Measurements from ENCODE around the gene CARD6.
"Not testable (repeated sequence)": the region's sequence is repeated elsewhere in the genome, so short reads cannot be mapped to it uniquely, and the experiment has no call there.

Gene CARD6, protein sequence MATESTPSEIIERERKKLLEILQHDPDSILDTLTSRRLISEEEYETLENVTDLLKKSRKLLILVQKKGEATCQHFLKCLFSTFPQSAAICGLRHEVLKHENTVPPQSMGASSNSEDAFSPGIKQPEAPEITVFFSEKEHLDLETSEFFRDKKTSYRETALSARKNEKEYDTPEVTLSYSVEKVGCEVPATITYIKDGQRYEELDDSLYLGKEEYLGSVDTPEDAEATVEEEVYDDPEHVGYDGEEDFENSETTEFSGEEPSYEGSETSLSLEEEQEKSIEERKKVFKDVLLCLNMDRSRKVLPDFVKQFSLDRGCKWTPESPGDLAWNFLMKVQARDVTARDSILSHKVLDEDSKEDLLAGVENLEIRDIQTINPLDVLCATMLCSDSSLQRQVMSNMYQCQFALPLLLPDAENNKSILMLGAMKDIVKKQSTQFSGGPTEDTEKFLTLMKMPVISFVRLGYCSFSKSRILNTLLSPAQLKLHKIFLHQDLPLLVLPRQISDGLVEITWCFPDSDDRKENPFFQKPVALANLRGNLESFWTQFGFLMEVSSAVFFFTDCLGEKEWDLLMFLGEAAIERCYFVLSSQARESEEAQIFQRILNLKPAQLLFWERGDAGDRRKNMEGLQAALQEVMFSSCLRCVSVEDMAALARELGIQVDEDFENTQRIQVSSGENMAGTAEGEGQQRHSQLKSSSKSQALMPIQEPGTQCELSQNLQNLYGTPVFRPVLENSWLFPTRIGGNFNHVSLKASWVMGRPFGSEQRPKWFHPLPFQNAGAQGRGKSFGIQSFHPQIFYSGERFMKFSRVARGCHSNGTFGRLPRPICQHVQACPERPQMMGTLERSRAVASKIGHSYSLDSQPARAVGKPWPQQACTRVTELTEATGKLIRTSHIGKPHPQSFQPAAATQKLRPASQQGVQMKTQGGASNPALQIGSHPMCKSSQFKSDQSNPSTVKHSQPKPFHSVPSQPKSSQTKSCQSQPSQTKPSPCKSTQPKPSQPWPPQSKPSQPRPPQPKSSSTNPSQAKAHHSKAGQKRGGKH

GRCh38 chr5:40841068-40841805, at the start of gene CARD6:
Gene CARD6, plus strand, starts transcription at chr5:40841367. Its CDS starts 16 bp downstream, at chr5:40841383.
- no peak for DNase-seq

- DNase-seq: no peak
These were observed 49.4 kb upstream of the CARD6 start for GRCh38 chr5:40791715-40792139.

- DNase-seq: not testable (repeated sequence)
These were observed 48.5 kb upstream of the CARD6 start for GRCh38 chr5:40792691-40793090.

DNA sequence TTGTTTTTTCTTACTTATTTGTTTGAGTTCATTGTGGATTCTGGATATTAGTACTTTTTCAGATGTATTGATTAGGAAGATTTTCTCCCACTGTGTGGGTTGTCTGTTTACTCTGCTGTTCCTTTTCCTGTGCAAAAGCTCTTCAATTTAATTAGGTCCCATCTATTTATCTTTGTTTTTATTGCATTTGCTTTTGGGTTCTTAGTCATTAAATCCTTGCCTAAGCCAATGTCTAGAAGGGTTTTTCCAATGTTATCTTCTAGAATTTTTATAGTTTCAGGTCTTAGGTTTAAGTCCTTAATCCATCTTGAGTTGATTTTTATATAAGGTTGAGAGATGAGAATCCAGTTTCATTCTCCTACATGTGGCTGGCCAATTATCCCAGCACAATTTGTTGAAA, 46.8 kb upstream of the CARD6 start:
- DNase-seq: not testable (repeated sequence)

- not testable (repeated sequence) for DNase-seq
These were observed 46.3 kb upstream of the CARD6 start for GRCh38 chr5:40794877-40795276.

DNA sequence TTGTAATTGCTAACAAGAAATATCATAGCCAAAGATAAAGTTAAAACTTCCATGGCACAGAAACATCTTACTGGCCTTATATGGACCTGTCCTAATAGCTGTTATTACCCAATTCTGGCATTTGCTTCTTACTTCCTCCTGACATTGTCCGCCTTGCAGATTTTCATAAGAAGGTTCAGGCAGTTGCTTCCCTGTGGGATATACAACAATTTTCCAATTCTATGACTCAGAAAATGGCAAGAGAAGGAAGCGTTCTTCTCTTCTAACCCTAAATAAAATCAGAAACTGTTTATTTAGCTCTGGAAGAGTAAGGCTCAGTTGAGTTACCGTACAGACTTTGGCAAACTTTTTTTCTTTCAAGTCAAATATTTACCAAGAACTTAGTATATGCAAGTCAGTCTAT, 44.7 kb upstream of the CARD6 start:
- no peak for DNase-seq

DNA sequence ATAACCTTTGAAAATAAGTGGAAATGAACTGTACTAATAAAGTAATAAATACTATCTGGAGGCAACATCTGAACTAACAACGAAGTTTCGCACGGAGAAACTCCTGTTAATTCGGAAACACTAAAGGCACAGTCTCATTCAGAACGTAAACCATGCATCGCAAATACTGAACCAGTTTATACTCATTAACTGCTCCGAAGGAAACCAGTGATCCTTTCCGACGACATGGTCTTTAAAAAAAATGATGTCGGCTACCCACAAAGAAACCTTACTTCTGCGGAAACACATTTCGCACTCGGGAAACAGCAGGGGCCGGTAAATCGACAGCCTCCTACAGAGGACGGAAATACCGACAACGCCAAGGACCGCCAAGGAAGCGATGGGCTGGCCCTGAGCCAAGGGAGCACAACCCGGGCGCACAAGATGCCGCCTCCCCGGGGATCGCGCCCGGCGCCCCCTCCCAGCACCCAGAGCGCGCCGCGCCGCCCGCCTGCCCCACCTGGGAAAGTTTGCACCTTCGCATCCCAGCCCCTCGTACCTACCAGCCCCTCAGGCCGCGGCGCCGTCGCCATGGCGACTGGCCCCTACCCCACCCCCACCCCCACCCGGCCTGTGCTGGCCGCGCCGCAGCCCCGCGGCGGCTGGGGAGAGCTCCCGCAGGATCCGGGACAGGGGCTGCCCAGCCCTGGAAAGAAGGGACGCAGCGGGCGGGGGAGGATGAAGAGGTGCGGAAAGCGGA, 43.7 kb upstream of the CARD6 start:
- DNase-seq: peak; percentile 83

- DNase-seq: peak; percentile 88
These were observed 43.0 kb upstream of the CARD6 start, which contains the start of gene PRKAA1 for GRCh38 chr5:40798012-40798800. Gene PRKAA1, minus strand, starts transcription at chr5:40798374. Its CDS starts 185 bp downstream, at chr5:40798189.

GRCh38 chr5:40798801-40799210, 42.4 kb upstream of the CARD6 start:
- no peak for DNase-seq

- DNase-seq: no peak
These were observed 41.9 kb upstream of the CARD6 start for GRCh38 chr5:40799258-40799657.

DNA sequence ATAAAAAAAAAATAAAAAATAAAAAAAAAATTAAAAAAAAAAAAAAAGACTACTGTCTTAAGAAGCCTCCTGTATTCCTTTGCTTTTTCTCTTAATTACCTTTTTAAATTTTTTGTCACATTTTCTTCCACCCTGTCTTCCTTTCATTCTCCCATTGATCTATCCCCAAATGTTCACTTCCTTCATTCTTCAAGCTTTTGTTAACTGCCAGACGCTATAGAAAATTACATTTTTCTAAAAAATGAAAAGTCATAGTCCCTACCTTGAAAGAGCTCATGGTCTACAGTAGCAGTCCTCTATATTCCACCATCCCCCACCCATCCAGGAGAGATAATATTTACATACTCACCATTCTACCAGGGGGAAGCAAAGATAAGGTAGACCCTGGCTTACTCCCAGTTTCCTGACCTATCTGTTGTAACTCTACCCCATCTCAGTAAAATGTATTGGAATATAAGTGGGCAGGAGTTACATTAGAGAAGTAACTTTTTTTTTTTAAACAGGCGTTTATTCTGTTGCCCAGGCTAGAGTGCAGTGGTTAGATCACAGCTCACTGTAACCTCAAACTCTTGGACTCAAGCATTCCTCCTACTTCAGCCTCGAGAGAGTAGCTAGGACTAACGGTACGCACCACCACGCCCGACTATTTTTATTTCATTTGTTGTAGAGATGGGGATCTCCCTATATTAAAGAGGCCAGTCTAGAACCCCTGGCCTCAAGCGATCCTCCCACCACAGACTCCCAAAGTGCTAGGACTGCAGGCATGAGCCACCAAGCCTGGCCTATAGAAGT, 39.2 kb upstream of the CARD6 start:
- no peak for DNase-seq

DNA sequence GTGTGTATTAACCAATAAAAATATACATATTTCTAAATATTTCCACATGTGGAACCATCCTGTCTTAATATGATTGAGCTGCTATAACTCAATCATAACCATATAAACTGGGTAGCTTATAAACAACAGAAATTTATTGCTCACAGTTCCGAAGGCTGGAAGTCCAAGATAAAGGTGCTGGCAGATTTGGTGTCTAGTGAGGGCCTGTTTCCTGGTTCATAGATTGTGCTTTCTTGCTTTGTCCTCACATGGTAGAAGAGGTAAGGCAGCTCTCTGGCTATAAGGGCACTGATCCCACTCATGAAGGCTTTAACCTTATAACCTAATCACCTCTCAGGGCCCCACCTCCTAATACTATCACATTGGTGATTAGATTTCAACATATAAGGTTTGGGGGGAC, 29.0 kb upstream of the CARD6 start:
- DNase-seq: no peak

- peak; percentile 59 for DNase-seq
These were observed 27.4 kb upstream of the CARD6 start for GRCh38 chr5:40813698-40814281.

DNA sequence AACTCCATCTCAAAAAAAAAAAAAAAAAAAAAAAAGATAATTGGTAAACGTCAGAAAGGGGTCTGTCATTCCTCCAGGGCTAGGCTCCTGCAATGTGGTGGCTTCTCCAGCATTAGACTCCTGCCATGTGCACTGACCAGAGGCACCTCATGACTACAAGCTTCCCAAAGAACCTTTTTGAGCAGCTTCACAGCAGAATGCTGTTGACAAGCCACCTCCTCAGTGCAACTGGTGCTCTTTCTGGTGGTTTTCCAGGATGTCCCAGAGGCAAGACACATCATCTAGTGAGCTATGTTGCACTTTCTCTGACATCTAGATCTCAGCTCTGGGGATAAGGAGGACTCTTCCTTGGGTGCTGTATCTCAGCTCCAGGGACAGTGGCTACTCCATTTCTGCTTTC, 17.7 kb upstream of the CARD6 start:
- no peak for DNase-seq

GRCh38 chr5:40825461-40826043, 15.6 kb upstream of the CARD6 start:
- DNase-seq: not testable (repeated sequence)

DNA sequence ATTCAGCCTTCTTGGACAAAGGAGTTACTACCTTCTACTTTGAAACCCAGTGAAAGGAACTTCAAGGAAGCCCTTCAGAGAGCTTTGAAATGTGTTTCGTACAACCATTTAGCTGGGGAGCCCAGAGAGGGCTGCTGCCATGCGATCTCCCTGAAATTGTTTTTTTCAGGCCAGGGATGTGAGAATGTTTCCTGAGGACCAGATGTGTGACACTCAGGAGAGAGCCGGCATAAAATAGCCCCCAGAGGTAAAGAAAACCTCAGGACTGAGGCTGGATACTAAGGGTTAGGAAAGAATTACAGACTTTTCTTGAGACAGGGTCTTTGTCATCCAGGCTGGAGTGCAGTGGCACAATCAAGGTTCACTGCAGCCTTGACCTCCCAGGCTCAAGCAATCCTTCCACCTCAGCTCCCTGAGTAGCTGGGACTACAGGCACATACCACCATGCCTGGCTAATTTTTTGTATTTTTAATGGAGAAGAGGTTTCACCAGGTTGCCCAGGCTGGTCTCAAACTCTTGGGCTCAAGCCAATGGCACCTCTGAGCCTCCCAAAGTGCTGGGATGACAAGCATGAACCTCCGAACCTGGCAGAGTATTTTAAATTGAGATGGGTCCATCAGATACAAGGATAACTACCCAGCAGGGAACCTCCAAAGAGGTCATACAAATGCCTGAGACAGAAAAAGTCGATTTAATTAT, 14.5 kb upstream of the CARD6 start:
- DNase-seq: no peak

GRCh38 chr5:40827188-40827977, 13.8 kb upstream of the CARD6 start:
- DNase-seq: no peak
